ENCODE data around the gene CLTB. TPM values are rescaled to one million over a fixed set of nuclear protein-coding genes. Genes with fewer than 3 reads are reported as not detected.

CLTB gene
- total and polyA plus RNA-seq, 10 donors: 51.9 to 98.4 (median 63.9) TPM

GRCh38 chr5:176388444-176389134, 27.8 kb downstream of the CLTB start, which contains the start of the genes HIGD2A and NOP16:
Gene HIGD2A (plus strand): TSS chr5:176388751. CDS start chr5:176388820, 69 bp downstream.
Gene NOP16 (minus strand): TSS chr5:176388598. CDS start chr5:176388539, 59 bp downstream.
- TF ChIP-seq POLR2AphosphoS5 (IDR thresholded peaks at IDR 0.05) (peak; percentile 76 to 92 (median 87)), CTCF (IDR thresholded peaks at IDR 0.05 in 8 of 11, conservative IDR thresholded peaks at IDR 0.05 in 3 of 11) (peak in 10 of 11 experiments; percentile 9 to 66 (median 51)), POLR2A (IDR thresholded peaks at IDR 0.05) (no peak)
- Histone ChIP-seq H3K27me3 (replicated peaks in 1 of 7) (no peaks in the 10 kb centered on the region), H3K4me1 (peaks cover 12 to 61% (median 37%) of the 10 kb centered on the region in 6 donors), H3K4me3 (peak within 1 kb of the TSS; percentile 66 to 99 (median 95)), H3K9me3 (no peaks in the 10 kb centered on the region), H3K27ac (peak within 1 kb of the TSS; percentile 88 to 98 (median 97)), H3K36me3 (peaks cover 0 to 67% (median 42%) of the 10 kb centered on the region in 6 donors)
- intact Hi-C loops (cut with DNase I; ENCODE audit: low total_unique reads): no loop called here
- 0 to 1% (median 1%) methylated on average over 41 to 47 of the region's 47 CpGs for WGBS, 5 donors
- DNase-seq: peak; percentile 99

DNA sequence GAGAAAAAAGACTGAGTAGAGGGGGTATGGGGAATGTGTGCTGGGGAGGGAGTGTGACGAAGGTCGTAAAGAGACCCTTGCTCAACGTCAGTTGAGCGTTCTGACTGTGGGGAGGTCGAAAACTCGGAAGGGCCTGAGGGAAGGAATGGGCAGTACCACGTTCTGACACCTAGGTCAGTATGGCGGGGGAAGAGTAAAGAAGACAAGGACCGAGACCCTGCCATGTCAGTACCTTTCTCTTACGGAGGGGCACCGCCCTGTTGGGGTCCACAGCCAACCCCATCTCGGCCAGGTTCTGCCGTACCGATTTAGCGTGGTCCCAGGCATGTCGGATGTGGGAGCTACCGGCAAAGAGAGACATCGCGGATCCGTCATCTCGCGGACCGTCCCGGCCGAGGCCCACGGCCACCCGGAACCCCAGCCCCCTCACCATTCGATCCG, 28.3 kb downstream of the CLTB start:
- Histone ChIP-seq H3K4me1 (peaks cover 12 to 61% (median 37%) of the 10 kb centered on the region in 6 donors), H3K36me3 (peaks cover 0 to 67% (median 46%) of the 10 kb centered on the region in 6 donors), H3K27me3 (replicated peaks in 1 of 7) (no peaks in the 10 kb centered on the region), H3K4me3 (peak overlapping the region; percentile 66 to 99 (median 95)), H3K9me3 (no peaks in the 10 kb centered on the region), H3K27ac (peak overlapping the region in 7 of 8 donors; percentile 88 to 98 (median 97))
- intact Hi-C loops (cut with DNase I; ENCODE audit: low total_unique reads): no loop called here
- DNase-seq: no peak
- TF ChIP-seq CTCF (IDR thresholded peaks at IDR 0.05 in 8 of 11, conservative IDR thresholded peaks at IDR 0.05 in 3 of 11) (no peak), POLR2AphosphoS5 (IDR thresholded peaks at IDR 0.05) (no peak), POLR2A (IDR thresholded peaks at IDR 0.05) (no peak)
- 0 to 1% (median 0%) methylated on average over 12 to 29 of the region's 29 CpGs for WGBS, 5 donors

DNA sequence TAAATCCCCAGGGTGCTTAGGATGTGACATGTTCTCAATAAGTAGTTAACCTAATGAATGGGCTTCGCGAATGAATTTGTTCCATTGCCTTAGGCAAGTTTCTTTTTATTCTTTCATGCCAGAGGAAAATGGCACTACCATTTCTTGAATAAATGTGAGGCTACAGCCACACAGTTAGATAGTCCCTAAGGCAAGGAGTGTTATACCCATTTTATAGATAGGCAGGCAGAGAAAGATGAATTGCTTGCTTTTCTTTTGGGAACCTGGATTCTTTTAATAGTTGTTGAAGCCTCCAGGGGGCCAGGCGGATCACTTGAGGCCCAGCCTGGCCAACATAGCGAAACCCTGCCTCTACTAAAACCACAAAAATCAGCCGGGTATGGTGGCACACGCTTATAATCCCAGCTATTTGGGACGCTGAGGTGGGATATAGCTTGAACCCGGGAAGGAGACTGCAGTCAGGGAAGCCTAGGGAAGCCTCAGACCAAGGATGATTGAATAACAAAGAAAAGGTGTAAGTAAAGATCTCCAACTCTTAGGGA, 28.9 kb downstream of the CLTB start:
- no peak for TF ChIP-seq POLR2AphosphoS5 (IDR thresholded peaks at IDR 0.05)
- TF ChIP-seq CTCF (IDR thresholded peaks at IDR 0.05 in 8 of 11, conservative IDR thresholded peaks at IDR 0.05 in 3 of 11): no peak
- no peak for TF ChIP-seq POLR2A (IDR thresholded peaks at IDR 0.05)
- no peaks in the 10 kb centered on the region for H3K27me3 ChIP-seq (replicated peaks in 1 of 7)
- WGBS, 5 donors: 35 to 38% (median 36%) methylated on average over 8 of the region's 8 CpGs
- intact Hi-C loops (cut with DNase I; ENCODE audit: low total_unique reads): no loop called here
- peaks cover 0 to 67% (median 45%) of the 10 kb centered on the region in 6 donors for H3K36me3 ChIP-seq
- peak overlapping the region in 1 of 8 donors; percentile 98 for H3K27ac ChIP-seq
- no peaks in the 10 kb centered on the region for H3K9me3 ChIP-seq
- H3K4me1 ChIP-seq: peaks cover 12 to 60% (median 34%) of the 10 kb centered on the region in 6 donors
- DNase-seq: peak; percentile 20
- peak overlapping the region; percentile 66 to 99 (median 95) for H3K4me3 ChIP-seq

DNA sequence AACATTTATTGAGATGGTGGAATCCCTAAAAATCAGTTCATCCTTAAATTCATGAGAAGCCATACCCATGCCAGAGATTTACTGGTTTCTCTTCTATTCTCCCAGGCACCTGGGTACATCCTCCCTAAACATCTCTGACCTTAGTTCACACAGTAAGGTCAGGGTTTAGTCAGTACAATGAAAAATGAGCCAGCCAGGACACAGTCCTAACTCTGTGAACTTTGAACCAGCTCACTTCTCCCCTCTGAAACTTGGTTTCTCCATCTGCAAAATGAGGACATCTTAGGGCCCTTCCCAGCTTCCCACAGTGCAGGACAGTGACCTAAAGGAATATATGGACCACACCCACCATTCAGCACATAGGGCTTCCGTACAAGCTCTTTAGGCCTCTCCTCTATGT, 29.8 kb downstream of the CLTB start:
- no peak for TF ChIP-seq POLR2AphosphoS5 (IDR thresholded peaks at IDR 0.05)
- no peak for TF ChIP-seq CTCF (IDR thresholded peaks at IDR 0.05 in 8 of 11, conservative IDR thresholded peaks at IDR 0.05 in 3 of 11)
- no peak for TF ChIP-seq POLR2A (IDR thresholded peaks at IDR 0.05)
- no peak for DNase-seq
- no peaks in the 10 kb centered on the region for H3K9me3 ChIP-seq
- intact Hi-C loops (cut with DNase I; ENCODE audit: low total_unique reads): no loop called here
- 66 to 95% (median 78%) methylated on average over 1 of the region's 1 CpG for WGBS, 5 donors
- peaks cover 12 to 51% (median 33%) of the 10 kb centered on the region in 6 donors for H3K4me1 ChIP-seq
- H3K36me3 ChIP-seq: peaks cover 0 to 67% (median 47%) of the 10 kb centered on the region in 6 donors
- H3K27ac ChIP-seq: no peak overlapping the region
- H3K27me3 ChIP-seq (replicated peaks in 1 of 7): no peaks in the 10 kb centered on the region
- H3K4me3 ChIP-seq: no peak overlapping the region
